ENCODE data around the gene WNT16.

The WNT16 gene

GRCh38 chr7:121344497-121344896 lies 15.7 kb downstream of the WNT16 start:
- Histone ChIP-seq H3K9ac (ENCODE audit: low read length in 2 of 2) (no peak overlapping the region), H3K9me3 (ENCODE audit: control insufficient read depth in 2 of 2, low read length in 2 of 2) (no peaks in the 10 kb centered on the region), H3K27me3 (ENCODE audit: control insufficient read depth in 1 of 2, insufficient read depth in 2 of 2, low read length in 2 of 2) (no peaks in the 10 kb centered on the region), H3K4me3 (ENCODE audit: low read length in 2 of 2) (no peak overlapping the region), H3K36me3 (ENCODE audit: control insufficient read depth in 2 of 2, insufficient read depth in 2 of 2, low read length in 2 of 2) (peaks cover 0 to 5% of the 10 kb centered on the region in 2 donors), H3K4me1 (ENCODE audit: control insufficient read depth, insufficient read depth, low read length) (no peaks in the 10 kb centered on the region), H3K27ac (ENCODE audit: low read length) (no peak overlapping the region)

GRCh38 chr7:121351682-121352081 lies 22.9 kb downstream of the WNT16 start:
- Histone ChIP-seq H3K36me3 (ENCODE audit: control insufficient read depth in 2 of 2, insufficient read depth in 2 of 2, low read length in 2 of 2) (peaks cover 2 to 23% of the 10 kb centered on the region in 2 donors), H3K27ac (ENCODE audit: low read length) (no peak overlapping the region), H3K9ac (ENCODE audit: low read length in 2 of 2) (no peak overlapping the region), H3K9me3 (ENCODE audit: control insufficient read depth in 2 of 2, low read length in 2 of 2) (no peaks in the 10 kb centered on the region), H3K4me3 (ENCODE audit: low read length in 2 of 2) (no peak overlapping the region), H3K27me3 (ENCODE audit: control insufficient read depth in 1 of 2, insufficient read depth in 2 of 2, low read length in 2 of 2) (no peaks in the 10 kb centered on the region), H3K4me1 (ENCODE audit: control insufficient read depth, insufficient read depth, low read length) (no peaks in the 10 kb centered on the region)

- H3K9me3 ChIP-seq (ENCODE audit: control insufficient read depth in 2 of 2, low read length in 2 of 2): no peaks in the 10 kb centered on the region
- no peaks in the 10 kb centered on the region for H3K4me1 ChIP-seq (ENCODE audit: control insufficient read depth, insufficient read depth, low read length)
- no peak overlapping the region for H3K4me3 ChIP-seq (ENCODE audit: low read length in 2 of 2)
- H3K27me3 ChIP-seq (ENCODE audit: control insufficient read depth in 1 of 2, insufficient read depth in 2 of 2, low read length in 2 of 2): no peaks in the 10 kb centered on the region
- H3K36me3 ChIP-seq (ENCODE audit: control insufficient read depth in 2 of 2, insufficient read depth in 2 of 2, low read length in 2 of 2): peaks cover 4 to 24% of the 10 kb centered on the region in 2 donors
- no peak overlapping the region for H3K27ac ChIP-seq (ENCODE audit: low read length)
- no peak overlapping the region for H3K9ac ChIP-seq (ENCODE audit: low read length in 2 of 2)
These were observed 23.5 kb downstream of the WNT16 start for GRCh38 chr7:121352323-121352722.

GRCh38 chr7:121355574-121355973 lies 26.8 kb downstream of the WNT16 start:
- H3K27ac ChIP-seq (ENCODE audit: low read length): no peak overlapping the region
- no peaks in the 10 kb centered on the region for H3K4me1 ChIP-seq (ENCODE audit: control insufficient read depth, insufficient read depth, low read length)
- H3K36me3 ChIP-seq (ENCODE audit: control insufficient read depth in 2 of 2, insufficient read depth in 2 of 2, low read length in 2 of 2): peaks cover 8 to 27% of the 10 kb centered on the region in 2 donors
- no peak overlapping the region for H3K9ac ChIP-seq (ENCODE audit: low read length in 2 of 2)
- no peaks in the 10 kb centered on the region for H3K9me3 ChIP-seq (ENCODE audit: control insufficient read depth in 2 of 2, low read length in 2 of 2)
- no peak overlapping the region for H3K4me3 ChIP-seq (ENCODE audit: low read length in 2 of 2)
- H3K27me3 ChIP-seq (ENCODE audit: control insufficient read depth in 1 of 2, insufficient read depth in 2 of 2, low read length in 2 of 2): no peaks in the 10 kb centered on the region

GRCh38 chr7:121360564-121360963 lies 31.8 kb downstream of the WNT16 start:
- Histone ChIP-seq H3K36me3 (ENCODE audit: control insufficient read depth in 2 of 2, insufficient read depth in 2 of 2, low read length in 2 of 2) (peaks cover 8 to 21% of the 10 kb centered on the region in 2 donors), H3K27ac (ENCODE audit: low read length) (no peak overlapping the region), H3K9me3 (ENCODE audit: control insufficient read depth in 2 of 2, low read length in 2 of 2) (no peaks in the 10 kb centered on the region), H3K27me3 (ENCODE audit: control insufficient read depth in 1 of 2, insufficient read depth in 2 of 2, low read length in 2 of 2) (no peaks in the 10 kb centered on the region), H3K4me1 (ENCODE audit: control insufficient read depth, insufficient read depth, low read length) (no peaks in the 10 kb centered on the region), H3K4me3 (ENCODE audit: low read length in 2 of 2) (no peak overlapping the region), H3K9ac (ENCODE audit: low read length in 2 of 2) (no peak overlapping the region)

GRCh38 chr7:121366852-121367431 lies 38.1 kb downstream of the WNT16 start:
- Histone ChIP-seq H3K4me1 (ENCODE audit: control insufficient read depth, insufficient read depth, low read length) (no peaks in the 10 kb centered on the region), H3K4me3 (ENCODE audit: low read length in 2 of 2) (no peak overlapping the region), H3K27me3 (ENCODE audit: control insufficient read depth in 1 of 2, insufficient read depth in 2 of 2, low read length in 2 of 2) (no peaks in the 10 kb centered on the region), H3K27ac (ENCODE audit: low read length) (no peak overlapping the region), H3K9me3 (ENCODE audit: control insufficient read depth in 2 of 2, low read length in 2 of 2) (no peaks in the 10 kb centered on the region), H3K36me3 (ENCODE audit: control insufficient read depth in 2 of 2, insufficient read depth in 2 of 2, low read length in 2 of 2) (peaks cover 2 to 8% of the 10 kb centered on the region in 2 donors), H3K9ac (ENCODE audit: low read length in 2 of 2) (no peak overlapping the region)

GRCh38 chr7:121369462-121369861 lies 40.7 kb downstream of the WNT16 start:
- no peaks in the 10 kb centered on the region for H3K4me1 ChIP-seq (ENCODE audit: control insufficient read depth, insufficient read depth, low read length)
- H3K36me3 ChIP-seq (ENCODE audit: control insufficient read depth in 2 of 2, insufficient read depth in 2 of 2, low read length in 2 of 2): peaks cover 2% of the 10 kb centered on the region in 2 donors
- no peak overlapping the region for H3K4me3 ChIP-seq (ENCODE audit: low read length in 2 of 2)
- H3K27me3 ChIP-seq (ENCODE audit: control insufficient read depth in 1 of 2, insufficient read depth in 2 of 2, low read length in 2 of 2): no peaks in the 10 kb centered on the region
- no peak overlapping the region for H3K27ac ChIP-seq (ENCODE audit: low read length)
- peak overlapping the region in 1 of 2 donors; percentile 29 for H3K9ac ChIP-seq (ENCODE audit: low read length in 2 of 2)
- no peaks in the 10 kb centered on the region for H3K9me3 ChIP-seq (ENCODE audit: control insufficient read depth in 2 of 2, low read length in 2 of 2)

- Histone ChIP-seq H3K9ac (ENCODE audit: low read length in 2 of 2) (no peak overlapping the region), H3K27me3 (ENCODE audit: control insufficient read depth in 1 of 2, insufficient read depth in 2 of 2, low read length in 2 of 2) (no peaks in the 10 kb centered on the region), H3K9me3 (ENCODE audit: control insufficient read depth in 2 of 2, low read length in 2 of 2) (no peaks in the 10 kb centered on the region), H3K27ac (ENCODE audit: low read length) (no peak overlapping the region), H3K4me3 (ENCODE audit: low read length in 2 of 2) (no peak overlapping the region), H3K4me1 (ENCODE audit: control insufficient read depth, insufficient read depth, low read length) (no peaks in the 10 kb centered on the region), H3K36me3 (ENCODE audit: control insufficient read depth in 2 of 2, insufficient read depth in 2 of 2, low read length in 2 of 2) (peaks cover 6 to 9% of the 10 kb centered on the region in 2 donors)
These were observed 42.6 kb downstream of the WNT16 start for GRCh38 chr7:121371367-121371766.

- Histone ChIP-seq H3K36me3 (ENCODE audit: control insufficient read depth in 2 of 2, insufficient read depth in 2 of 2, low read length in 2 of 2) (peaks cover 6 to 9% of the 10 kb centered on the region in 2 donors), H3K27ac (ENCODE audit: low read length) (no peak overlapping the region), H3K9me3 (ENCODE audit: control insufficient read depth in 2 of 2, low read length in 2 of 2) (no peaks in the 10 kb centered on the region), H3K9ac (ENCODE audit: low read length in 2 of 2) (no peak overlapping the region), H3K4me3 (ENCODE audit: low read length in 2 of 2) (no peak overlapping the region), H3K4me1 (ENCODE audit: control insufficient read depth, insufficient read depth, low read length) (no peaks in the 10 kb centered on the region), H3K27me3 (ENCODE audit: control insufficient read depth in 1 of 2, insufficient read depth in 2 of 2, low read length in 2 of 2) (no peaks in the 10 kb centered on the region)
These were observed 43.1 kb downstream of the WNT16 start for GRCh38 chr7:121371883-121372282.

GRCh38 chr7:121372376-121373010 lies 43.7 kb downstream of the WNT16 start:
- no peak overlapping the region for H3K9ac ChIP-seq (ENCODE audit: low read length in 2 of 2)
- H3K27me3 ChIP-seq (ENCODE audit: control insufficient read depth in 1 of 2, insufficient read depth in 2 of 2, low read length in 2 of 2): no peaks in the 10 kb centered on the region
- H3K27ac ChIP-seq (ENCODE audit: low read length): no peak overlapping the region
- H3K9me3 ChIP-seq (ENCODE audit: control insufficient read depth in 2 of 2, low read length in 2 of 2): no peaks in the 10 kb centered on the region
- H3K4me1 ChIP-seq (ENCODE audit: control insufficient read depth, insufficient read depth, low read length): no peaks in the 10 kb centered on the region
- H3K4me3 ChIP-seq (ENCODE audit: low read length in 2 of 2): no peak overlapping the region
- H3K36me3 ChIP-seq (ENCODE audit: control insufficient read depth in 2 of 2, insufficient read depth in 2 of 2, low read length in 2 of 2): peaks cover 6 to 9% of the 10 kb centered on the region in 2 donors

GRCh38 chr7:121373177-121373576 lies 44.4 kb downstream of the WNT16 start:
- no peaks in the 10 kb centered on the region for H3K9me3 ChIP-seq (ENCODE audit: control insufficient read depth in 2 of 2, low read length in 2 of 2)
- no peak overlapping the region for H3K4me3 ChIP-seq (ENCODE audit: low read length in 2 of 2)
- no peaks in the 10 kb centered on the region for H3K27me3 ChIP-seq (ENCODE audit: control insufficient read depth in 1 of 2, insufficient read depth in 2 of 2, low read length in 2 of 2)
- no peak overlapping the region for H3K9ac ChIP-seq (ENCODE audit: low read length in 2 of 2)
- no peak overlapping the region for H3K27ac ChIP-seq (ENCODE audit: low read length)
- peaks cover 6 to 15% of the 10 kb centered on the region in 2 donors for H3K36me3 ChIP-seq (ENCODE audit: control insufficient read depth in 2 of 2, insufficient read depth in 2 of 2, low read length in 2 of 2)
- no peaks in the 10 kb centered on the region for H3K4me1 ChIP-seq (ENCODE audit: control insufficient read depth, insufficient read depth, low read length)

All from stomach smooth muscle (tissue), 2 donors.